ENCODE data around the gene SGMS1. TPM values are rescaled to one million over a fixed set of nuclear protein-coding genes. Genes with fewer than 3 reads are reported as not detected.
A peak's percentile ranks its signal among the peaks of the same experiment; 100 is the strongest.

SGMS1 gene
- total RNA-seq, 1 experiment from 2014 or later: 24.7 TPM

DNA sequence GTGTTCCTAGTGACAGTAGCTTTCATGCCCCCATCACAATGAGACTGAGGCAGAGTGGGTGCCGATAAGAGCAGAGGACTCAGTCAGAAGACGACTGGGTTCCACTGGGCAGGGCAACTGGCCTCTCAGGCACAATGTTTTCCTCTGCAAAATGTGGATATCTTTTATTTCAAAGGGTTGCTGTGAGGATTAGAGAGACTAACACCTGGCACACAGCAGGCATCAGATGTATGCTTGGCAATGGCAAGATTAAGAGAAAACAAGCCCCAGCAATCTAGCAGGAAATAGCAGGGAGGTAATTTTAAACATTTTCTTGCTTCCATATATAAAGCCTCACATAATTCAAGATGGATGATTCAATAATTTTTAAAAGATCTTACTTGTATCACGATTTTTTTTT lies 28.0 kb downstream of the SGMS1 start:
- peaks cover 20% of the 10 kb centered on the region for H3K4me1 Mint-ChIP-seq (ENCODE audit: insufficient read depth, unreplicated experiment)
- no peaks in the 10 kb centered on the region for H3K36me3 Mint-ChIP-seq (ENCODE audit: insufficient read depth, unreplicated experiment)
- ChIA-PET POLR2A (interaction anchor here (1.2 to 2.1 kb wide), 2 partner anchors 8 to 29 kb away, joined by 6 to 7 read pairs; no protein-coding TSS in a partner anchor), CTCF (interaction anchor here (0.6 kb wide), 1 partner anchor 58 kb away, joined by 3 read pairs; no protein-coding TSS in a partner anchor)
- no peak for DNase-seq (ENCODE audit: unreplicated experiment)
- H3K27me3 Mint-ChIP-seq (ENCODE audit: insufficient read depth, unreplicated experiment): no peaks in the 10 kb centered on the region
- no peak overlapping the region for H3K27ac Mint-ChIP-seq (ENCODE audit: low read depth, unreplicated experiment)
- BruUV-seq (replicated peaks): no TSS peak
- H3K4me3 Mint-ChIP-seq (ENCODE audit: unreplicated experiment): no peak overlapping the region
- no peak for TF ChIP-seq CTCF (IDR thresholded peaks at IDR 0.05; ENCODE audit: unreplicated experiment)
- H3K9me3 Mint-ChIP-seq (ENCODE audit: unreplicated experiment): no peaks in the 10 kb centered on the region
- intact Hi-C loops (cut with micrococcal nuclease): no loop called here

DNA sequence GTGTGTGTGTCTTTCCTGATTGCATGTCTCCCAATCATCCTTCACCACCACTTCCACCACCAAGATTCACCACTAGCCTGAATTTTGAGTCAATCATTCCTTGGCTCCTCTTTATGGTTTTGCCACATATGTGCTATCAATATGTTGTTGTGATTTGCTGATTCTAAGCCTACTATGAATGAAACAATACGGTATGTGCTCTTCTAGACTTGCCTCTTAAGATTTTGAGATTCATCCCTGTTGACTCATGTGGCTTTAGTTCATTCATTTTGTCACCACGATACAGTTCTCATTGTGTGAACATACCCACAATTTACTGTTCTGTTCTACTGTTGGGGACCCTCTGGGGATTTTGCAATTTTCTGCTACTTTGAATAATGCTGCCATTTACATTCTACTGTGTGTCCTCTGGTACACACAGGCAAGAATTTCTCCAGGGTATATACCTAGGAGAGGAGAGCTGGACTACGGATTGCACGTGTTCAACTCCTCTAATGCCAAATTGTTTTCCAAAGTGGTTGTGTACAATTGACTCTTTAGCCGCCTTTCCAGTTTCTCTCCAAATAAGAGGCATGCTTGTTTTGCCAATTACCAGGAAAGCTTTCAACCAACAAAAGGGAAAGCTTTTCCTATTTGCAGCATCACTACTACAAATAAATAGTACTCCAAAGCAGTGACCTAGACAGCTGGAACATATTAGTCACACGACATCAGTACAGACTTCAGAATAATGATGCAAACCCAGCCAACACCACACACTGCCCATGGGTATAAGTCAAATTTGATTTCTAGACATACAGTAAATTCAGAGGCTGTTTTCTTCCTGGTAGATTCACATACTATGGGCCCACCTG lies 30.0 kb downstream of the SGMS1 start:
- H3K9me3 Mint-ChIP-seq (ENCODE audit: unreplicated experiment): no peaks in the 10 kb centered on the region
- peaks cover 11% of the 10 kb centered on the region for H3K36me3 Mint-ChIP-seq (ENCODE audit: insufficient read depth, unreplicated experiment)
- POLR2A ChIA-PET: interaction anchor here (0.6 to 1.4 kb wide), 8 partner anchors 8 to 31 kb away, joined by 3 to 8 read pairs (median 3); no protein-coding TSS in a partner anchor
- H3K4me1 Mint-ChIP-seq (ENCODE audit: insufficient read depth, unreplicated experiment): peaks cover 10% of the 10 kb centered on the region
- CTCF ChIA-PET: interaction anchor here (0.6 to 1.6 kb wide), 3 partner anchors 26 to 78 kb away, joined by 3 to 4 read pairs (median 3); no protein-coding TSS in a partner anchor
- intact Hi-C loops (cut with micrococcal nuclease): no loop called here
- H3K4me3 Mint-ChIP-seq (ENCODE audit: unreplicated experiment): no peak overlapping the region
- DNase-seq (ENCODE audit: unreplicated experiment): peak; percentile 35
- no peak for TF ChIP-seq CTCF (IDR thresholded peaks at IDR 0.05; ENCODE audit: unreplicated experiment)
- no TSS peak for BruUV-seq (replicated peaks)
- peak overlapping the region; percentile 59 for H3K27ac Mint-ChIP-seq (ENCODE audit: low read depth, unreplicated experiment)
- H3K27me3 Mint-ChIP-seq (ENCODE audit: insufficient read depth, unreplicated experiment): no peaks in the 10 kb centered on the region

- Mint-ChIP-seq H3K36me3 (ENCODE audit: insufficient read depth, unreplicated experiment) (peaks cover 14% of the 10 kb centered on the region), H3K9me3 (ENCODE audit: unreplicated experiment) (no peaks in the 10 kb centered on the region), H3K4me1 (ENCODE audit: insufficient read depth, unreplicated experiment) (peaks cover 10% of the 10 kb centered on the region), H3K27ac (ENCODE audit: low read depth, unreplicated experiment) (peak overlapping the region; percentile 59), H3K4me3 (ENCODE audit: unreplicated experiment) (no peak overlapping the region), H3K27me3 (ENCODE audit: insufficient read depth, unreplicated experiment) (no peaks in the 10 kb centered on the region)
- POLR2A ChIA-PET: interaction anchor here (1.3 kb wide), 1 partner anchor 12 kb away, joined by 5 read pairs; no protein-coding TSS in a partner anchor
- CTCF ChIA-PET: interaction anchor here (0.6 to 1.8 kb wide), 2 partner anchors 32 to 77 kb away, joined by 3 to 4 read pairs; no protein-coding TSS in a partner anchor
- intact Hi-C loops (cut with micrococcal nuclease): no loop called here
- DNase-seq (ENCODE audit: unreplicated experiment): no peak
- BruUV-seq (replicated peaks): no TSS peak
- no peak for TF ChIP-seq CTCF (IDR thresholded peaks at IDR 0.05; ENCODE audit: unreplicated experiment)
Observed at GRCh38 chr10:50592961-50593418, 30.8 kb downstream of the SGMS1 start.

DNA sequence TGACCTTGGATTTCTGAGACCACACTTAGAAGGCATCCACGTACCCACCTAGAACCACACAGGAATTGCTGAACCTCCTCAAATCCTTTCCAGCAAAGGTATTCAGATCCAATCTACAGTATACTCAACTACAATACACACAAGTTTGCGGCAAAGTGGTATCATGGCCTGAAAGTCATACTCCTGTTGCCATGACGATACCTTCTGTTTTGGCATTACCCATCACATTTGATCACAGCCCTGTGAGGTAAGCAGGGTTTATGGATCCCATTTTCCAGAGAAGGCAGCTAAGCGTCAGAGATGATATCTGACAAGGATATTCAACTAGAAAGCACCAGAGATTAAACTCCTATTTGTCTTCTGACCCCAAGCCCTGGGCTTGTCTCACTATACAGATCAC lies 32.8 kb downstream of the SGMS1 start:
- no TSS peak for BruUV-seq (replicated peaks)
- peaks cover 23% of the 10 kb centered on the region for H3K4me1 Mint-ChIP-seq (ENCODE audit: insufficient read depth, unreplicated experiment)
- H3K27ac Mint-ChIP-seq (ENCODE audit: low read depth, unreplicated experiment): no peak overlapping the region
- no peaks in the 10 kb centered on the region for H3K9me3 Mint-ChIP-seq (ENCODE audit: unreplicated experiment)
- no peak for DNase-seq (ENCODE audit: unreplicated experiment)
- intact Hi-C loops (cut with micrococcal nuclease): no loop called here
- H3K27me3 Mint-ChIP-seq (ENCODE audit: insufficient read depth, unreplicated experiment): no peaks in the 10 kb centered on the region
- CTCF ChIA-PET: interaction anchor here (1.1 kb wide), 1 partner anchor 23 kb away, joined by 3 read pairs; no protein-coding TSS in a partner anchor
- peaks cover 14% of the 10 kb centered on the region for H3K36me3 Mint-ChIP-seq (ENCODE audit: insufficient read depth, unreplicated experiment)
- H3K4me3 Mint-ChIP-seq (ENCODE audit: unreplicated experiment): no peak overlapping the region
- TF ChIP-seq CTCF (IDR thresholded peaks at IDR 0.05; ENCODE audit: unreplicated experiment): no peak
- POLR2A ChIA-PET: no interaction called here

Data from MCF 10A (cell line).